ENCODE data around the gene PTH1R.

The PTH1R gene

GRCh38 chr3:46952813-46953212, 75.3 kb downstream of the PTH1R start:
- DNase-seq = no peak
